GM12874 (cell line): ENCODE measurements around the gene CHML.

Experiments
- TF ChIP-seq, protein P1 (sequence below): IDR thresholded peaks from 2 replicates; pipeline ENCODE4 v1.5.1; 2011; ENCODE audit warnings: low read depth, mild to moderate bottlenecking, control low read depth, low read length, moderate library complexity; ENCODE audit not compliant: insufficient read depth

The CHML gene

DNA sequence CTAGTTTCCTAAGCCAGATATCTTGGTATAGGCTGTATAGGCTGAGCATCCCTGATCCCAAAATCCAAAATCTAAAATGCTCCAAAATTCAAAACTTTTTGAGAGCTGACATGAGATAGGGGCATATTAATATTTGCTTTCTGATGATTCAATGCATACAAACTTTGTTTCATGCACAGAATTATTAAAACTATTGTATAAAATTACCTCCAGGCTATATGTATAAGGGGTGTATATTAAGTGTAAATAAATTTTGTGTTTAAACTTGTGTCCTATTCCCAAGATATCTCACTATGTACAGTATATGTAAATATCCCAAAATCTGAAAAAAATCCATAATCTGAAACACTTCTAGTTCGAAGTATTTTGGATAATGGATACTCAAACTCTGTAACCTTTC lies 14.5 kb upstream of the CHML start:
- TF ChIP-seq, protein P1, sequence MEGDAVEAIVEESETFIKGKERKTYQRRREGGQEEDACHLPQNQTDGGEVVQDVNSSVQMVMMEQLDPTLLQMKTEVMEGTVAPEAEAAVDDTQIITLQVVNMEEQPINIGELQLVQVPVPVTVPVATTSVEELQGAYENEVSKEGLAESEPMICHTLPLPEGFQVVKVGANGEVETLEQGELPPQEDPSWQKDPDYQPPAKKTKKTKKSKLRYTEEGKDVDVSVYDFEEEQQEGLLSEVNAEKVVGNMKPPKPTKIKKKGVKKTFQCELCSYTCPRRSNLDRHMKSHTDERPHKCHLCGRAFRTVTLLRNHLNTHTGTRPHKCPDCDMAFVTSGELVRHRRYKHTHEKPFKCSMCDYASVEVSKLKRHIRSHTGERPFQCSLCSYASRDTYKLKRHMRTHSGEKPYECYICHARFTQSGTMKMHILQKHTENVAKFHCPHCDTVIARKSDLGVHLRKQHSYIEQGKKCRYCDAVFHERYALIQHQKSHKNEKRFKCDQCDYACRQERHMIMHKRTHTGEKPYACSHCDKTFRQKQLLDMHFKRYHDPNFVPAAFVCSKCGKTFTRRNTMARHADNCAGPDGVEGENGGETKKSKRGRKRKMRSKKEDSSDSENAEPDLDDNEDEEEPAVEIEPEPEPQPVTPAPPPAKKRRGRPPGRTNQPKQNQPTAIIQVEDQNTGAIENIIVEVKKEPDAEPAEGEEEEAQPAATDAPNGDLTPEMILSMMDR = no peak

DNA sequence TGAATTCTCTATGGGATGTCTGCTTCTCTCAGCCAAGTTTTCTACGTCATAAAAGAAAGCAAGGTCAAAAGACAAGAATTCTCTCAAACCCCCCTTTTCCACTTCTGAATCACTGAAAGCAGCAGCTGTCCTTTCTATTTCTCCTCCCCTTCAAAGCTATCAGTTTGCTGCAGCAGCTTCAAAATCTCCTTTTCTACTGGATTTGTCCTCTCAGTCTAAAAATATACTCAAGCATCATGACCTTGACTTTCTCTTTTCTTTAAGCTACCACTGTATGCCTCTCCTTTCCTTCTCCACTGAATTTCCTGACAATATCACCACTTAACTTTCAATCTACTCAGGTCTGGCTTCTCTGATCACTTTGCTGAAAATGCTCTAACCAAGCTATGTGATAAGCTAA lies 13.8 kb upstream of the CHML start:
- TF ChIP-seq, protein P1 = no peak

DNA sequence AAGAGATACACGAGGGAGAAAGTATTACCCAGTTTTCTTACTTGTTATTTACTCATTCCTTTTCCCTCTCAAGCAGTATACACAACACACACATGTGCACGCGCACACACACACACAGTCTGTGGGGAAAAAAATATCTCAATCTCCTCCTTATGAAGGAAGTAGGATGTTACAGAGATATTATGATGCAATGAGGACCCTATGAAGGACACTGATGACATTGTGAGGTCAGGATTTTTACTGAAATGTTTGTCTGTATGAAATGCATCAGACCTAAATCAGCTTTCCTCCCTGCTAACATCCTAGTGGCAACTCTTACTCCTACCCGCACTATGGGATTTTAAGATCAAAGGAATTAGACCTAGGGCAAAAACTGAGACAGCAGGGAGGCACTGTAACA lies 11.8 kb upstream of the CHML start, which contains the start of gene WDR64:
Gene WDR64 (plus strand): TSS at position 270 of the 400 bp plus-strand sequence. CDS start 204 bp downstream, outside the sequence.
- TF ChIP-seq, protein P1 = no peak

DNA sequence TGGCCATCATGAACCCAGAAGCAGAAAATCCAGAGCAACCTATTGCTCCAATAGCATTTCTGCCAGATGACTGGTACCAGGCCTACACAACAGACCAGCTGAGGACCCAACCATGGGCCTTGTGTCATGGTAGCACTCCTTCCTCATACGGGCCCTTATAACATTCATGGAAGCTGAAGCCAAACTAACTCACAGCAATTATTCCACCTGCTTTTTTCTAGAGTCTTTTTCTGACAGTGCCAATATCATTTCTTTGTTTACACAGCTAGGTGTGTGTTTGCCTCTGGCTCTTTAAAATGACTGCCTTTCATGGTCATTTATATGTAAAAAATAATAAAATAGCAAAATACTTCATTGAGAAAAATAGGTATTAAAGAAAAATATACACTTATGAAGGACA lies 8.0 kb upstream of the CHML start:
- TF ChIP-seq, protein P1 = no peak

DNA sequence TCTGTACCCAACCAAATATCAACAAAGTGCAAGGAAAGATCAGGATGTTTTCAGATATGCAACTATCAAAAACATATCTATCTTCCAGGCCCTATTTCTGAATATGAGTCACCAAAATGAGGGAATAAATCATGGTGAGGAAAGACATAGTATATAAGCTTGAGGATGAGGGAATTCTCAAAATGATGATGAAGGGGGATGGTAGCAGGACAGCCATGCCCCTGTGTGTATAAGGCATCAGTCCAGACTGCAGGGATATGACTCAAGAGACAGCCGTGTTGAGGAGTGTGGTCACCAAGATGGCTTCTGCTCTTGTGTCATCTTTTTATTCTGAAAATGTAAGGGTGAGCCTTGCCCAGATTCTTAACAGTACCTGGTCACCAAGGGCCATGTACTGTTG lies 7.5 kb upstream of the CHML start:
- TF ChIP-seq, protein P1 = no peak

DNA sequence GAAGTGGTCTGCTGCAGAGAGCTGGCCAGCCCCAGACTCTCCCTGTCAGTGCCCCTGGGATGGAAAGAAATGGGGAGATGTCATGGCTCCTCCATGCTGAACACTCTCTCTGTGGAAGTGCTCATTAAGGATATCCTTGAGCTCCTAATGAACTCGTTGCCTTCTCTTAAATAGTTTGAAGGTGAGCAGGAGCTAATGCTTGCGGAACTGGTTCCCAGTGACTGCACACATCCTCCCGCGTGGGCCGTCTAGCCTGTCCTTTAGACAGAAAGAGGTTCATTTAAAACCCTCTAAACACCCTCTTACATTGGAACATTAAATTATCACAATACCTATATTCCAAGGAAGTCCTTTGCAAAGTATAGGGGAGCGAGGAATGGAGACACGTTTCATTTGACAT lies 6.0 kb upstream of the CHML start:
- TF ChIP-seq, protein P1 = no peak

DNA sequence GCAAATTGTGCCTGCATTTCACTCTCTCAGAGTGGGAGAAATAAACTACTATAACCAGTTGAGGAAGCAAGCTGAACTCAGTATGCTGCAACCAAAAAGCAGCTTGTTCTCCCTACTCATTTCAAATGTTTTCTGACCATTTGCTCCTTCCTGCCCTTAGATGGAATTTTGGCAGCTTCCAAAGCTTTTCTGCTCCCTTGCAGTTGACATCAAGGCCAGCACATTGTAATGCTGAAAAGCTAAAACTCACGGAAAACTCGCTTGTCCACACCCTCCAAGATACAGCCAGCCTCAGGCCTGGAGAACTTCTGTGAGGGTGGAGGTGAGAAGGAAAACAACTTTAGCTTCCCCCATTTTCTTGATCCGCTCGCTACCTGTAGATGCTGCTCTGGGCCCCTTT lies 5.0 kb upstream of the CHML start:
- TF ChIP-seq, protein P1 = no peak

DNA sequence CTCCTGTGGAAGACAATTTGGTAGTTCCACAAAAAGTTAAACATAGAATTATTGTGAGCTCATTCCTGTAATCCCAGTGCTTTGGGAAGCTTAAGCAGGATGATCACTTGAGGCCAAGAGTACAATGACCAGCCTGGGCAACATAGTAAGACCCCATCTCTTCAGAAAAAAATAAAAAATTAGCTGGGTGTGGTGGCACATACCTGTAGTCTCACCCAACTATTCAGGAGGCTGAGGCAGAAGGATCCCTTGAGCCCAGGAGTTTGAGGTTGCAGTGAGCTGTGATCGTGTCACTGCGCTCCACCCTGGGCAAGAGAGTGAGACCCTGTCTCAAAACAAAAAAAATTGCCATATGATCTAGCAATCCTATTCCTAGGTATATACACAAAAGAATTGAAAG lies 4.1 kb upstream of the CHML start:
- TF ChIP-seq, protein P1 = no peak
